ENCODE measurements around the gene SHROOM3. TPM values are rescaled to one million over a fixed set of nuclear protein-coding genes. Genes with fewer than 3 reads are reported as not detected.

The SHROOM3 gene
- total and polyA plus RNA-seq, 2 of the 13 experiments (the other 11 are each of a cell fraction or from before 2014, with no cell fraction given): 0.01 TPM; not detected in 1

GRCh38 chr4:76622717-76623116 is 187.7 kb downstream of the SHROOM3 start:
- Histone ChIP-seq H3K36me3 (replicated peaks in 1 of 2; ENCODE audit: control insufficient read depth in 1 of 2, insufficient read depth in 2 of 2, low read length in 2 of 2) (no peaks in the 10 kb centered on the region), H3K4me1 (ENCODE audit: insufficient read depth, low read length) (no peaks in the 10 kb centered on the region), H4K20me1 (ENCODE audit: insufficient read depth, low read length) (no peaks in the 10 kb centered on the region), H3K27me3 (ENCODE audit: control insufficient read depth in 1 of 2, insufficient read depth in 2 of 2, low read length in 2 of 2) (peaks cover 1 to 4% of the 10 kb centered on the region in 2 experiments; a peak in 2 of 5 replicates), H3K9ac (ENCODE audit: insufficient read depth, low read depth, low read length) (no peak overlapping the region), H3K79me2 (ENCODE audit: insufficient read depth, low read length) (no peaks in the 10 kb centered on the region), H2AFZ (ENCODE audit: low read length) (no peak overlapping the region), H3K9me3 (ENCODE audit: low read length) (no peaks in the 10 kb centered on the region), H3K4me3 (replicated peaks in 1 of 3; ENCODE audit: insufficient read depth in 1 of 3, low read depth in 2 of 3, low read length in 3 of 3) (no peak overlapping the region), H3K4me2 (ENCODE audit: low read depth, low read length) (no peak overlapping the region), H3K27ac (ENCODE audit: extremely low read length, insufficient read depth, low read length) (no peak overlapping the region)
- BruUV-seq (replicated peaks): no TSS peak
- no peak for DNase-seq (ENCODE audit: low spot score)
- ChIA-PET CTCF (ENCODE audit: low intra/inter-chr PET ratio, low total read pairs) (no interaction called here), POLR2A (no interaction called here)
- intact Hi-C loops (cut with micrococcal nuclease; ENCODE audit: unreplicated experiment) (no loop called here), in situ Hi-C loops (cut with HindIII; ENCODE audit: extremely low pct_ligation_motif_present, low pct_unique_long_range_greater_than_20kb) (no loop called here)
- no peak for ATAC-seq
- TF ChIP-seq XBP1 (CRISPR knock-in tag; IDR thresholded peaks at IDR 0.05) (no peak), NAIF1 (CRISPR knock-in tag; IDR thresholded peaks at IDR 0.05; ENCODE audit: borderline replicate concordance) (no peak), MTA3 (CRISPR knock-in tag; IDR thresholded peaks at IDR 0.05) (no peak), CHD4 (IDR thresholded peaks at IDR 0.05; ENCODE audit: borderline replicate concordance, low read length) (no peak)
- no peak for FAIRE-seq
- 11% methylated on average over 1 of the region's 1 CpG for WGBS (ENCODE audit: low lambda C conversion rate)

DNA sequence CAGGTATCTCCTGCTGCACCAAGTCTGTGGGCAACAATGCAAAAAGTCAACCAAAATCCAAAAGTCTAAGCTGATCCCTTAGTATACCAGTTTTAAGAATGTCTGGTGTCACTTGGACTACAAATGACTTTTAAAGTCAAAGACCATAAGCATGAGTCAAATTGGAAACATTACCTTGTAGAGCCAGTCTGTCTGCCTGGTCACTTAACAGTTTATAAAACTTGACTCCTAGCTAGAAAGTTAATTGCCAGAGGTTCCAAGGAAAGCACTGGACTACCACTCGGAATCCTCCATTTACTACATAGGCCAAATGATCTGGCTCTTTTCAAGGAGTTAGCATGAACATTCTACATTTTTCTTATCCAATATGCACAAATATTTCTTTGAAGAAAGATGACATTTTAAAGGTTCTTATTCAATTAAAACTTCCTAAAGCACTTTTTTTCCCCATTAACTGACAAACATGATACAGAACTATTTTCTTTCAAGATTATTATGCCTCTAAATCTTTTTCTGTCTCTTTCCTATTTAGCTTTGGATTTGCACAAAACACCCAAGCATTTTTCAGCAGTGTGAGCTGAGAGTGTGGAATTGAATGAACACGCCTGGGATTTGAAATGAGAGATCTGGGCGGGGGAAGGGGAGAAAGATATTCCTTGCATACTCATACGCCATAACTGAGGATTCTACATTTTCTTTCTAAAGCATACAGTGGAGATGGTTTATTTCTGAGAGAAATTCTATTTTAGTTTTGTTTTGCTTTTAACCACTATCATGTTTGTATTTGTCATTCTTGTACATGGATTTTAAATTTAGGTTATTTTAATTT is 188.4 kb downstream of the SHROOM3 start:
- Histone ChIP-seq H3K4me2 (ENCODE audit: low read depth, low read length) (no peak overlapping the region), H3K4me3 (replicated peaks in 1 of 3; ENCODE audit: insufficient read depth in 1 of 3, low read depth in 2 of 3, low read length in 3 of 3) (no peak overlapping the region), H3K4me1 (ENCODE audit: insufficient read depth, low read length) (no peaks in the 10 kb centered on the region), H3K9me3 (ENCODE audit: low read length) (no peaks in the 10 kb centered on the region), H3K9ac (ENCODE audit: insufficient read depth, low read depth, low read length) (no peak overlapping the region), H4K20me1 (ENCODE audit: insufficient read depth, low read length) (no peaks in the 10 kb centered on the region), H3K27ac (ENCODE audit: extremely low read length, insufficient read depth, low read length) (no peak overlapping the region), H3K27me3 (ENCODE audit: control insufficient read depth in 1 of 2, insufficient read depth in 2 of 2, low read length in 2 of 2) (peaks cover 1 to 4% of the 10 kb centered on the region in 2 experiments; a peak in 2 of 5 replicates), H3K36me3 (replicated peaks in 1 of 2; ENCODE audit: control insufficient read depth in 1 of 2, insufficient read depth in 2 of 2, low read length in 2 of 2) (no peaks in the 10 kb centered on the region), H2AFZ (ENCODE audit: low read length) (no peak overlapping the region), H3K79me2 (ENCODE audit: insufficient read depth, low read length) (no peaks in the 10 kb centered on the region)
- DNase-seq (ENCODE audit: low spot score): no peak
- intact Hi-C loops (cut with micrococcal nuclease; ENCODE audit: unreplicated experiment) (no loop called here), in situ Hi-C loops (cut with HindIII; ENCODE audit: extremely low pct_ligation_motif_present, low pct_unique_long_range_greater_than_20kb) (no loop called here)
- TF ChIP-seq ZNF318 (CRISPR knock-in tag; IDR thresholded peaks at IDR 0.05): no peak
- ChIA-PET POLR2A (no interaction called here), CTCF (ENCODE audit: low intra/inter-chr PET ratio, low total read pairs) (no interaction called here)
- ATAC-seq: no peak
- FAIRE-seq: no peak
- no TSS peak for BruUV-seq (replicated peaks)
- WGBS (ENCODE audit: low lambda C conversion rate): 42% methylated on average over 4 of the region's 4 CpGs

All from HepG2 (cell line).